NCI-H146 treated with DMSO at 0.1 percent for 48 hours (cell line): Measurements from ENCODE around the gene GTF2A1.
"Not testable (repeated sequence)": the region's sequence is repeated elsewhere in the genome, so short reads cannot be mapped to it uniquely, and the experiment has no call there.

Source experiments
- DNase-seq: peaks from one replicate; lab custom pipeline; 2025; ENCODE audit not compliant: unreplicated experiment; lab: John Stamatoyannopoulos, UW

GTF2A1 gene

GRCh38 chr14:81220830-81221578 lies at the start of gene GTF2A1:
Gene GTF2A1 (minus strand): TSS chr14:81220959. CDS start chr14:81220518, 441 bp downstream.
- peak; percentile 83 for DNase-seq

- no peak for DNase-seq
These were observed 49.2 kb upstream of the GTF2A1 start for GRCh38 chr14:81269979-81270375.

GRCh38 chr14:81269100-81269978 lies 48.6 kb upstream of the GTF2A1 start:
- DNase-seq: peak; percentile 33

GRCh38 chr14:81268016-81268416 lies 47.3 kb upstream of the GTF2A1 start:
- no peak for DNase-seq

GRCh38 chr14:81265636-81266169 lies 44.9 kb upstream of the GTF2A1 start:
- DNase-seq: no peak

- no peak for DNase-seq
These were observed 43.9 kb upstream of the GTF2A1 start for GRCh38 chr14:81264671-81265070.

- DNase-seq: no peak
These were observed 43.1 kb upstream of the GTF2A1 start for GRCh38 chr14:81263777-81264410.

GRCh38 chr14:81261176-81261575 lies 40.4 kb upstream of the GTF2A1 start:
- DNase-seq: no peak

GRCh38 chr14:81260732-81261131 lies 40.0 kb upstream of the GTF2A1 start:
- DNase-seq: no peak

- no peak for DNase-seq
These were observed 35.7 kb upstream of the GTF2A1 start for GRCh38 chr14:81256289-81256960.

- DNase-seq: no peak
These were observed 31.5 kb upstream of the GTF2A1 start for GRCh38 chr14:81252278-81252677.

- no peak for DNase-seq
These were observed 26.6 kb upstream of the GTF2A1 start for GRCh38 chr14:81247271-81247766.

GRCh38 chr14:81246461-81247270 lies 25.9 kb upstream of the GTF2A1 start:
- DNase-seq: no peak

- no peak for DNase-seq
These were observed 25.0 kb upstream of the GTF2A1 start for GRCh38 chr14:81245771-81246170.

- DNase-seq: not testable (repeated sequence)
These were observed 23.7 kb upstream of the GTF2A1 start for GRCh38 chr14:81244431-81244830.

- DNase-seq: no peak
These were observed 22.7 kb upstream of the GTF2A1 start for GRCh38 chr14:81243499-81243898.

GRCh38 chr14:81236849-81237248 lies 16.1 kb upstream of the GTF2A1 start:
- DNase-seq: not testable (repeated sequence)

- no peak for DNase-seq
These were observed 15.4 kb upstream of the GTF2A1 start for GRCh38 chr14:81236138-81236537.

- no peak for DNase-seq
These were observed 14.3 kb upstream of the GTF2A1 start for GRCh38 chr14:81235096-81235495.

GRCh38 chr14:81234278-81234677 lies 13.5 kb upstream of the GTF2A1 start:
- no peak for DNase-seq
